GM23338 (cell line): ENCODE measurements around the gene SSU72. TPM values are rescaled to one million over a fixed set of nuclear protein-coding genes. Genes with fewer than 3 reads are reported as not detected.

Source experiments
- ATAC-seq: fragments of 200-7000 bp; cut with Tn5 transposase; 3 replicates; pipeline ENCODE4 v1.9.1; 2020
- DNase-seq: peaks from one replicate; pipeline ENCODE4 v3.0.0-alpha.2; 2015; ENCODE audit warnings: low spot score
- H2AFZ ChIP-seq: fragments of 200-600 bp; sonication (generic); 2 replicates; pipeline ENCODE4 v1.8.0; 2016; ENCODE audit warnings: antibody characterized with exemption, mild to moderate bottlenecking, moderate library complexity
- H3F3A ChIP-seq: fragments of 200-600 bp; sonication (generic); replicated peaks from 2 replicates; pipeline ENCODE4 v1.8.0; 2017; ENCODE audit warnings: antibody characterized with exemption, mixed run types, low read depth
- H3K27ac ChIP-seq: fragments of 200-600 bp; sonication (generic); 2 replicates; pipeline ENCODE4 v1.6.1; 2016; ENCODE audit warnings: low read depth
- H3K27me3 ChIP-seq: fragments of 200-600 bp; sonication (generic); 2 replicates; pipeline ENCODE4 v1.8.0; 2016; ENCODE audit warnings: mild to moderate bottlenecking, mixed run types, moderate library complexity; ENCODE audit not compliant: insufficient read depth
- H3K36me3 ChIP-seq: fragments of 200-600 bp; sonication (generic); 2 replicates; pipeline ENCODE4 v1.8.0; 2016; ENCODE audit warnings: mild to moderate bottlenecking; ENCODE audit not compliant: insufficient read depth
- H3K4me1 ChIP-seq: fragments of 200-600 bp; sonication (generic); 2 replicates; pipeline ENCODE4 v1.8.0; 2016; ENCODE audit warnings: mild to moderate bottlenecking, moderate library complexity; ENCODE audit not compliant: insufficient read depth
- H3K4me2 ChIP-seq: fragments of 200-600 bp; sonication (generic); 2 replicates; pipeline ENCODE4 v1.7.1; 2017; ENCODE audit warnings: mixed run types
- H3K4me3 ChIP-seq: fragments of 200-600 bp; sonication (generic); 2 replicates; pipeline ENCODE4 v1.6.1; 2016; ENCODE audit warnings: mixed run types
- H3K79me2 ChIP-seq: fragments of 200-600 bp; sonication (generic); replicated peaks from 2 replicates; pipeline ENCODE4 v1.8.0; 2017; ENCODE audit warnings: mild to moderate bottlenecking; ENCODE audit not compliant: insufficient read depth
- H3K9me2 ChIP-seq: fragments of 200-600 bp; sonication (generic); 2 replicates; pipeline ENCODE4 v1.8.0; 2017; ENCODE audit not compliant: insufficient read depth
- H4K20me1 ChIP-seq: fragments of 200-600 bp; sonication (generic); replicated peaks from 2 replicates; pipeline ENCODE4 v1.8.0; 2017; ENCODE audit warnings: mild to moderate bottlenecking; ENCODE audit not compliant: insufficient read depth
- H3K27ac Mint-ChIP-seq: 2 replicates; pipeline ENCODE4 v1.8.0; 2020; ENCODE audit warnings: inconsistent platforms, mild to moderate bottlenecking, moderate library complexity, mixed read lengths
- H3K27me3 Mint-ChIP-seq: 3 replicates; pipeline ENCODE4 v1.8.0; 2022; ENCODE audit warnings: low read depth, mild to moderate bottlenecking, moderate library complexity, mixed read lengths, inconsistent platforms; ENCODE audit not compliant: insufficient read depth, poor library complexity
- H3K36me3 Mint-ChIP-seq: 3 replicates; pipeline ENCODE4 v1.8.0; 2021; ENCODE audit warnings: low read depth, mild to moderate bottlenecking, inconsistent platforms, moderate library complexity, mixed read lengths
- H3K4me1 Mint-ChIP-seq: 3 replicates; pipeline ENCODE4 v1.8.0; 2020; ENCODE audit warnings: mild to moderate bottlenecking, inconsistent platforms, mixed read lengths
- H3K4me3 Mint-ChIP-seq: 3 replicates; pipeline ENCODE4 v1.8.0; 2021; ENCODE audit warnings: moderate library complexity, mild to moderate bottlenecking, inconsistent platforms, mixed read lengths
- H3K9me3 Mint-ChIP-seq: 3 replicates; pipeline ENCODE4 v1.8.0; 2020; ENCODE audit warnings: moderate library complexity, mild to moderate bottlenecking, inconsistent platforms, mixed read lengths
- CTCF ChIP-seq, 2 experiments: fragments of 200-600 bp in 1 of 2; sonication (generic) in 1 of 2; conservative IDR thresholded peaks; 2 replicates each; pipeline versions ENCODE4 v1.5.1 to v1.6.1; 2016 to 2017; ENCODE audit warnings: antibody characterized with exemption in 2 of 2, low read depth in 2 of 2, mild to moderate bottlenecking in 2 of 2, moderate library complexity in 1 of 2
- ETS1 ChIP-seq: IDR thresholded peaks from 2 replicates; pipeline ENCODE4 v1.6.1; 2016; ENCODE audit warnings: antibody characterized with exemption
- EZH2 ChIP-seq: fragments of 200-600 bp; sonication (generic); IDR thresholded peaks from one replicate; pipeline ENCODE4 v1.8.0; 2017; ENCODE audit warnings: antibody characterized with exemption, mild to moderate bottlenecking, low read depth; ENCODE audit not compliant: unreplicated experiment
- EZH2phosphoT487 ChIP-seq: fragments of 200-600 bp; sonication (generic); IDR thresholded peaks from one replicate; pipeline ENCODE4 v1.8.1; 2018; ENCODE audit warnings: antibody characterized with exemption; ENCODE audit not compliant: unreplicated experiment
- JUNB ChIP-seq: IDR thresholded peaks from one replicate; pipeline ENCODE4 v1.6.1; 2016; ENCODE audit warnings: antibody characterized with exemption; ENCODE audit not compliant: unreplicated experiment
- NANOG ChIP-seq: IDR thresholded peaks from 2 replicates; pipeline ENCODE4 v1.6.1; 2016; ENCODE audit warnings: antibody characterized with exemption, borderline replicate concordance
- POLR2AphosphoS5 ChIP-seq: IDR thresholded peaks from 2 replicates; pipeline ENCODE4 v1.6.1; 2016; ENCODE audit warnings: antibody characterized with exemption, low read depth
- REST ChIP-seq: IDR thresholded peaks from one replicate; pipeline ENCODE4 v1.6.1; 2018; ENCODE audit warnings: antibody characterized with exemption; ENCODE audit not compliant: unreplicated experiment
- STAT1 ChIP-seq: IDR thresholded peaks from one replicate; pipeline ENCODE4 v1.6.1; 2016; ENCODE audit warnings: antibody characterized with exemption; ENCODE audit not compliant: unreplicated experiment
- ZNF114 ChIP-seq: fragments of 250-450 bp; sonication (Bioruptor Pico); IDR thresholded peaks from 2 replicates; pipeline ENCODE4 v1.5.0; 2020; ENCODE audit warnings: mild to moderate bottlenecking, moderate library complexity
- ZNF331 ChIP-seq: fragments of 250-450 bp; sonication (Bioruptor Pico); IDR thresholded peaks from 2 replicates; pipeline ENCODE4 v1.5.0; 2020; ENCODE audit warnings: low read depth, mild to moderate bottlenecking, moderate library complexity
- polyA plus RNA-seq: library from polyadenylated mRNA; unstranded; fragments of >200 nt; fragmentation: Nextera tagmentation; extraction: Ambion mirVana; gene quantifications from 2 replicates; pipeline ENCODE4 v1.2.1, GENCODE V29; 2016
- total RNA-seq: library from RNA; depleted of rRNA; stranded (reverse); fragments of >200 nt; shearing (Covaris generic); gene quantifications from 2 replicates; pipeline ENCODE4 v1.2.3, GENCODE V29; 2014

The SSU72 gene
- total and polyA plus RNA-seq, 2 experiments from 2014 or later = 148 to 248 TPM

GRCh38 chr1:1594602-1595260 lies 20.1 kb upstream of the SSU72 start (continued):
- no peak for TF ChIP-seq REST
- TF ChIP-seq ETS1 = no peak
- TF ChIP-seq ZNF331 (CRISPR knock-in tag) = no peak
- no peak for TF ChIP-seq CTCF (conservative IDR thresholded peaks at IDR 0.05; ENCODE audit: low read depth in 2 of 2)
- no peak for TF ChIP-seq JUNB

GRCh38 chr1:1593834-1594601 lies 19.4 kb upstream of the SSU72 start:
- H4K20me1 ChIP-seq = no peaks in the 10 kb centered on the region
- peaks cover 9% of the 10 kb centered on the region for H3K4me1 Mint-ChIP-seq
- H2AFZ ChIP-seq = no peak overlapping the region

More at GRCh38 chr1:1593834-1594601, 19.4 kb upstream of the SSU72 start:
- no peak overlapping the region for H3K27ac Mint-ChIP-seq
- DNase-seq (no peak), ATAC-seq (no peak)
- H3K4me3 Mint-ChIP-seq = no peak overlapping the region
- no peak for TF ChIP-seq POLR2AphosphoS5
- TF ChIP-seq CTCF (conservative IDR thresholded peaks at IDR 0.05; ENCODE audit: low read depth in 2 of 2) = no peak
- TF ChIP-seq NANOG = no peak
- TF ChIP-seq STAT1 = no peak
- no peak for TF ChIP-seq ETS1
- no peak for TF ChIP-seq ZNF114 (CRISPR knock-in tag)
- TF ChIP-seq EZH2 = no peak
- no peak for TF ChIP-seq EZH2phosphoT487
- no peak for TF ChIP-seq REST
- TF ChIP-seq JUNB = no peak
- H3K9me3 Mint-ChIP-seq = peaks cover 5% of the 10 kb centered on the region; the same call in 2 of the 3 replicates
- no peaks in the 10 kb centered on the region for H3K79me2 ChIP-seq
- peaks cover 13% of the 10 kb centered on the region for H3K27me3 ChIP-seq
- peaks cover 4% of the 10 kb centered on the region; the same call in 1 of the 2 replicates for H3F3A ChIP-seq
- no peaks in the 10 kb centered on the region for H3K9me2 ChIP-seq
- H3K36me3 ChIP-seq = no peaks in the 10 kb centered on the region
- no peak overlapping the region for H3K4me2 ChIP-seq
- no peak overlapping the region for H3K27ac ChIP-seq
- no peak overlapping the region for H3K4me3 ChIP-seq
- H3K4me1 ChIP-seq = no peaks in the 10 kb centered on the region
- peaks cover 18% of the 10 kb centered on the region for H3K27me3 Mint-ChIP-seq
- no peaks in the 10 kb centered on the region for H3K36me3 Mint-ChIP-seq
